Measurements from ENCODE around the gene GHRHR.

- TF ChIP-seq POLR2AphosphoS5 (IDR thresholded peaks at IDR 0.05; ENCODE audit: borderline replicate concordance, low read depth, low read length) (no peak), EZH2 (IDR thresholded peaks at IDR 0.05) (no peak), FOXP2 (optimal IDR thresholded peaks at IDR 0.05; ENCODE audit: control extremely low read depth, extremely low read length, insufficient read depth) (no peak)
Observed at GRCh38 chr7:31017032-31017675, 53.4 kb downstream of the GHRHR start.
